ENCODE results near the gene ZNF575.

- TF ChIP-seq KLF16 (tag by site-specific recombination; IDR thresholded peaks at IDR 0.05) (no peak), ZNF280D (tag by site-specific recombination; IDR thresholded peaks at IDR 0.05) (no peak), ZNF433 (tag by site-specific recombination; IDR thresholded peaks at IDR 0.05; ENCODE audit: low read depth) (no peak)
These were observed 47.0 kb upstream of the ZNF575 start for GRCh38 chr19:43485951-43486350.

Measured in HEK293 (cell line).